Subcutaneous abdominal adipose tissue (tissue), 5 donors: Measurements from ENCODE around the gene INTS1.

ENCODE experiments used
- H3K27ac ChIP-seq: one replicate; pipeline ENCODE4 v1.7.0; 2013; ENCODE audit warnings: low read depth, mild to moderate bottlenecking, inconsistent platforms, low read length, moderate library complexity
- H3K27me3 ChIP-seq, 5 donors: one replicate each; pipeline ENCODE4 v1.7.0; 2013; ENCODE audit warnings: low read length in 5 of 5, inconsistent platforms in 1 of 5; ENCODE audit not compliant: control insufficient read depth in 5 of 5, insufficient read depth in 4 of 5
- H3K36me3 ChIP-seq, 5 donors: one replicate each; pipeline ENCODE4 v1.7.0; 2013; ENCODE audit warnings: low read length in 5 of 5; ENCODE audit not compliant: control insufficient read depth in 5 of 5, insufficient read depth in 5 of 5
- H3K4me1 ChIP-seq, 5 donors: one replicate each; pipeline ENCODE4 v1.7.0; 2013; ENCODE audit warnings: low read length in 5 of 5, mild to moderate bottlenecking in 3 of 5, moderate library complexity in 1 of 5; ENCODE audit not compliant: control insufficient read depth in 5 of 5, insufficient read depth in 5 of 5
- H3K4me3 ChIP-seq, 5 donors: one replicate each; pipeline ENCODE4 v1.7.0; 2013; ENCODE audit warnings: low read length in 5 of 5, low read depth in 1 of 5
- H3K9ac ChIP-seq, 5 donors: one replicate each; pipeline ENCODE4 v1.7.0; 2013; ENCODE audit warnings: low read length in 5 of 5, mild to moderate bottlenecking in 4 of 5, moderate library complexity in 3 of 5
- H3K9me3 ChIP-seq, 5 donors: one replicate each; pipeline ENCODE4 v1.7.0; 2013; ENCODE audit warnings: low read length in 5 of 5; ENCODE audit not compliant: control insufficient read depth in 5 of 5
- donor health status: healthy.
- donor health status: healthy.
- donor health status: healthy.
- donor health status: healthy.
- donor health status: healthy.

INTS1 gene

GRCh38 chr7:1509226-1509625 lies 5.0 kb upstream of the INTS1 start:
- H3K36me3 ChIP-seq = no peaks in the 10 kb centered on the region
- peaks cover 0 to 34% (median 17%) of the 10 kb centered on the region in 5 donors for H3K4me1 ChIP-seq
- H3K4me3 ChIP-seq = no peak overlapping the region
- no peaks in the 10 kb centered on the region for H3K27me3 ChIP-seq
- H3K9ac ChIP-seq = no peak overlapping the region
- H3K27ac ChIP-seq = no peak overlapping the region
- H3K9me3 ChIP-seq = no peaks in the 10 kb centered on the region

- Histone ChIP-seq H3K36me3 (no peaks in the 10 kb centered on the region), H3K9ac (no peak overlapping the region), H3K27ac (no peak overlapping the region), H3K9me3 (no peaks in the 10 kb centered on the region), H3K4me1 (peaks cover under 1 to 32% (median 16%) of the 10 kb centered on the region in 5 donors), H3K27me3 (no peaks in the 10 kb centered on the region), H3K4me3 (no peak overlapping the region)
Observed at GRCh38 chr7:1508277-1508758, 4.1 kb upstream of the INTS1 start.

- Histone ChIP-seq H3K27me3 (no peaks in the 10 kb centered on the region), H3K36me3 (peaks cover 0 to 19% (median 14%) of the 10 kb centered on the region in 5 donors), H3K9ac (no peak overlapping the region), H3K4me1 (peaks cover 4 to 43% (median 28%) of the 10 kb centered on the region in 5 donors), H3K4me3 (no peak overlapping the region), H3K9me3 (no peaks in the 10 kb centered on the region), H3K27ac (no peak overlapping the region)
Observed at GRCh38 chr7:1505731-1506550, 1.8 kb upstream of the INTS1 start.

GRCh38 chr7:1503390-1503789 lies 799 bp downstream of the INTS1 start:
- peak overlapping the region; percentile 23 for H3K27ac ChIP-seq
- H3K27me3 ChIP-seq = no peaks in the 10 kb centered on the region

GRCh38 chr7:1502845-1503244 lies 1.3 kb downstream of the INTS1 start:
- Histone ChIP-seq H3K27ac (no peak overlapping the region), H3K4me1 (peaks cover 4 to 43% (median 28%) of the 10 kb centered on the region in 5 donors), H3K4me3 (peak overlapping the region; percentile 77 to 99 (median 96)), H3K36me3 (peaks cover 0 to 47% (median 40%) of the 10 kb centered on the region in 5 donors), H3K9ac (peak overlapping the region in 2 of 5 donors; percentile 16 to 88), H3K27me3 (no peaks in the 10 kb centered on the region), H3K9me3 (no peaks in the 10 kb centered on the region)

More at GRCh38 chr7:1503390-1503789, 799 bp downstream of the INTS1 start:
- no peaks in the 10 kb centered on the region for H3K9me3 ChIP-seq
- peaks cover 4 to 43% (median 28%) of the 10 kb centered on the region in 5 donors for H3K4me1 ChIP-seq
- peak overlapping the region; percentile 38 to 88 (median 81) for H3K9ac ChIP-seq
- peak overlapping the region; percentile 77 to 99 (median 96) for H3K4me3 ChIP-seq
- peaks cover 0 to 42% (median 35%) of the 10 kb centered on the region in 5 donors for H3K36me3 ChIP-seq

- no peaks in the 10 kb centered on the region for H3K9me3 ChIP-seq
- H3K9ac ChIP-seq = no peak overlapping the region
- H3K4me1 ChIP-seq = peaks cover 4 to 39% (median 25%) of the 10 kb centered on the region in 5 donors
- H3K27me3 ChIP-seq = no peaks in the 10 kb centered on the region
- H3K36me3 ChIP-seq = peaks cover 0 to 59% (median 52%) of the 10 kb centered on the region in 5 donors
- no peak overlapping the region for H3K4me3 ChIP-seq
- H3K27ac ChIP-seq = no peak overlapping the region
Observed at GRCh38 chr7:1501487-1502270, 2.5 kb downstream of the INTS1 start.

- no peaks in the 10 kb centered on the region for H3K27me3 ChIP-seq
Observed at GRCh38 chr7:1500064-1500807, 4.0 kb downstream of the INTS1 start.

GRCh38 chr7:1499367-1500029 lies 4.7 kb downstream of the INTS1 start:
- Histone ChIP-seq H3K36me3 (peaks cover 0 to 80% (median 69%) of the 10 kb centered on the region in 5 donors), H3K27me3 (no peaks in the 10 kb centered on the region), H3K4me1 (peaks cover 4 to 28% (median 24%) of the 10 kb centered on the region in 5 donors), H3K9me3 (no peaks in the 10 kb centered on the region), H3K27ac (no peak overlapping the region), H3K9ac (no peak overlapping the region), H3K4me3 (no peak overlapping the region)

More at GRCh38 chr7:1500064-1500807, 4.0 kb downstream of the INTS1 start:
- Histone ChIP-seq H3K9ac (no peak overlapping the region), H3K4me1 (peaks cover 4 to 30% (median 24%) of the 10 kb centered on the region in 5 donors), H3K9me3 (no peaks in the 10 kb centered on the region), H3K36me3 (peaks cover 0 to 73% (median 64%) of the 10 kb centered on the region in 5 donors), H3K4me3 (no peak overlapping the region), H3K27ac (no peak overlapping the region)
